Measurements from ENCODE around the gene NMRAL1. TPM values are rescaled to one million over a fixed set of nuclear protein-coding genes. Genes with fewer than 3 reads are reported as not detected.

Gene NMRAL1
- polyA plus RNA-seq, 3 donors: 39.2 to 57.0 (median 49.4) TPM

DNA sequence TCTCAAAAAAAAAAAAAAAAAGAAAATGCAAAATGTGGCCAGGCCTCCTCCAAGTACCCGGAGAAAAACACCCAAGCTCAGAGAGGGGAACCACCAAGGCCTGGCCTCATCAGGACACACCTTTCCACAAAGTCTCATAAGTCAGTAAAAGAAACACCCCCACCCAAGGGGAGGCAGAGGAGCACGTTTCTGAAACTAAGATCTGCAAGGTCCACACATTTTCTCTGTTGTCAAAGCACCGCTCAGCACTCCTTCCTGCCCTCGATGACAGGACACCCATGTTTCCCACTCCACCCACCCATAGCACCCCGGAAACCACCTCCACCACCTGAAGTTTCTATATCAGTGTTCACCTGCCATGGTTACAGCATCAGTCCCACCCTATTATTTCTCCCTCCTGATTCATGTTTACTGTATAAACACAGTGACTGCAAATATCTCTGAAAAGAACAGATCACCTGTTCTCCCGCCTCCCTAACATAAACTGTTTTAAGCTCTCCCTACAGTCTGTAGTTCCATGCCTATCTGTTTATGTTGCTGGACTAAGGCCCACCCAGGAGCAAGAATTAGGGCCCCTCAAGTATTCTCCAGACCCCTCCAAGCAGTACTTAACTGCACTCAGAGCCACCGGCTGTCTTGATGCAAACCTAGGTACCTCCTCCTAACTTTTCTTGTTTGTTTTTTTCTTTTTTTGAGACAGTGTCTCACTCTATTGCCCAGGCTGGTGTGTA is 60.1 kb downstream of the NMRAL1 start:
- peak overlapping the region; percentile 97 to 98 for H3K4me3 Mint-ChIP-seq
- H3K4me2 ChIP-seq (replicated peaks; ENCODE audit: extremely low read depth, low read length, poor library complexity, severe bottlenecking): peak overlapping the region; percentile 72
- no peaks in the 10 kb centered on the region for H3K27me3 ChIP-seq (ENCODE audit: control insufficient read depth in 2 of 2, insufficient read depth in 2 of 2, low read length in 2 of 2)
- no peaks in the 10 kb centered on the region for H3K9me3 ChIP-seq (replicated peaks in 1 of 2; ENCODE audit: control insufficient read depth in 1 of 2, insufficient read depth in 1 of 2, low read length in 2 of 2)
- WGBS (ENCODE audit: insufficient coverage): 68% methylated on average over 5 of the region's 7 CpGs
- H3K79me2 ChIP-seq (ENCODE audit: insufficient read depth, low read length): peaks cover 67% of the 10 kb centered on the region
- TF ChIP-seq CTCF (IDR thresholded peaks at IDR 0.05): no peak
- peak overlapping the region; percentile 95 to 99 (median 97) for H3K27ac Mint-ChIP-seq
- peaks cover 70% of the 10 kb centered on the region for H4K20me1 ChIP-seq (ENCODE audit: insufficient read depth, low read length)
- no peak overlapping the region for H2AFZ ChIP-seq (ENCODE audit: insufficient read depth, low read depth, low read length, poor library complexity, severe bottlenecking)
- H3K4me1 Mint-ChIP-seq: peaks cover 33% of the 10 kb centered on the region
- peaks cover 39 to 41% of the 10 kb centered on the region in 2 donors for H3K36me3 ChIP-seq (replicated peaks in 1 of 2; ENCODE audit: control insufficient read depth in 1 of 2, insufficient read depth in 2 of 2, low read length in 2 of 2)
- H3K36me3 Mint-ChIP-seq: peaks cover 41 to 61% of the 10 kb centered on the region in 2 donors
- H3K9me3 Mint-ChIP-seq: no peaks in the 10 kb centered on the region
- DNase-seq: no peak
- H3K9ac ChIP-seq (ENCODE audit: insufficient read depth, low read length, poor library complexity, severe bottlenecking): peak overlapping the region; percentile 97
- peaks cover 0 to 4% (median 0%) of the 10 kb centered on the region in 3 donors for H3K27me3 Mint-ChIP-seq (ENCODE audit: low read depth in 3 of 3)
- intact Hi-C loops (cut with micrococcal nuclease): no loop called here
- H3K27ac ChIP-seq (ENCODE audit: low read depth in 1 of 2, low read length in 2 of 2): peak overlapping the region; percentile 86 to 96
- H3K4me3 ChIP-seq (replicated peaks in 1 of 3; ENCODE audit: low read depth in 2 of 3, low read length in 3 of 3): peak overlapping the region in 2 of 3 experiments; percentile 86 to 96
- H3K4me1 ChIP-seq (ENCODE audit: control insufficient read depth in 1 of 2, insufficient read depth in 2 of 2, low read length in 2 of 2): peaks cover 30 to 41% of the 10 kb centered on the region in 2 donors

DNA sequence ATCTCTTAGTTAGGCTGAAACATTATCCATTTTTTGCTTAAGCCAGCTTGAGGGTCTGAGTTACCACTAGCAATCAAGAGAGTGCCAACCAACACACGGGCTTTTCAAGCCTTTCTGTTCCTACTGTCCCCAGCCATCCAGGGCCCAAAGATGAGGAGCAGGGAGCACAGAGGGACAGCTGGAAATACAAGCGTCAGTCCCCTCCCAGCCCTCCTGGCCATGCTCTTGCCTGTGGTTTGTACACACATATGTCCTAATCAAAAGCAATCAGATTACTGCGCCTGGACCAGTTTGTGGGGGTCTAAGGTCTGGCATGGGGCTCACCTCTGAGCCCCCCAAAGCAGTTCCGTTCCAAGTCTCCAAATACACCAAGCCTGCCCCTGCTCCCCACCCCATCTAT is 61.6 kb downstream of the NMRAL1 start:
- intact Hi-C loops (cut with micrococcal nuclease): no loop called here
- Mint-ChIP-seq H3K9me3 (no peaks in the 10 kb centered on the region), H3K4me1 (peaks cover 23% of the 10 kb centered on the region), H3K36me3 (peaks cover 48 to 76% of the 10 kb centered on the region in 2 donors), H3K27me3 (ENCODE audit: low read depth in 3 of 3) (peaks cover 0 to 4% (median 0%) of the 10 kb centered on the region in 3 donors), H3K27ac (no peak overlapping the region), H3K4me3 (no peak overlapping the region)
- TF ChIP-seq CTCF (IDR thresholded peaks at IDR 0.05): no peak
- H3K9ac ChIP-seq (ENCODE audit: insufficient read depth, low read length, poor library complexity, severe bottlenecking): no peak overlapping the region
- H3K4me3 ChIP-seq (replicated peaks in 1 of 3; ENCODE audit: low read depth in 2 of 3, low read length in 3 of 3): no peak overlapping the region
- peaks cover 20 to 31% of the 10 kb centered on the region in 2 donors for H3K4me1 ChIP-seq (ENCODE audit: control insufficient read depth in 1 of 2, insufficient read depth in 2 of 2, low read length in 2 of 2)
- H4K20me1 ChIP-seq (ENCODE audit: insufficient read depth, low read length): peaks cover 85% of the 10 kb centered on the region
- peaks cover 82% of the 10 kb centered on the region for H3K79me2 ChIP-seq (ENCODE audit: insufficient read depth, low read length)
- peaks cover 54 to 56% of the 10 kb centered on the region in 2 donors for H3K36me3 ChIP-seq (replicated peaks in 1 of 2; ENCODE audit: control insufficient read depth in 1 of 2, insufficient read depth in 2 of 2, low read length in 2 of 2)
- no peak overlapping the region for H3K4me2 ChIP-seq (replicated peaks; ENCODE audit: extremely low read depth, low read length, poor library complexity, severe bottlenecking)
- no peak overlapping the region for H3K27ac ChIP-seq (ENCODE audit: low read depth in 1 of 2, low read length in 2 of 2)
- H3K27me3 ChIP-seq (ENCODE audit: control insufficient read depth in 2 of 2, insufficient read depth in 2 of 2, low read length in 2 of 2): no peaks in the 10 kb centered on the region
- no peak overlapping the region for H2AFZ ChIP-seq (ENCODE audit: insufficient read depth, low read depth, low read length, poor library complexity, severe bottlenecking)
- 95% methylated on average over 3 of the region's 4 CpGs for WGBS (ENCODE audit: insufficient coverage)
- no peaks in the 10 kb centered on the region for H3K9me3 ChIP-seq (replicated peaks in 1 of 2; ENCODE audit: control insufficient read depth in 1 of 2, insufficient read depth in 1 of 2, low read length in 2 of 2)
- DNase-seq: no peak

Measured in CD14-positive monocyte (primary cell).